Gastroesophageal sphincter (tissue), 3 donors: ENCODE measurements around the gene CHCHD6.

ENCODE experiments used
- POLR2A ChIP-seq, 2 donors: fragments of 450-650 bp; IDR thresholded peaks; one replicate each; pipeline ENCODE4 v1.6.1; 2017; ENCODE audit warnings: antibody characterized with exemption in 2 of 2, mild to moderate bottlenecking in 2 of 2, moderate library complexity in 1 of 2
- TF ChIP-seq, protein P1 (sequence below), 4 experiments: fragments of 200-600 bp in 2 of 4; fragments of 450-650 bp in 2 of 4; sonication (generic) in 1 of 4; IDR thresholded peaks; one replicate each; pipeline ENCODE4 v1.5.1; 2017 to 2019; ENCODE audit warnings: antibody characterized with exemption in 4 of 4, mild to moderate bottlenecking in 2 of 4, moderate library complexity in 2 of 4

- TF ChIP-seq, protein P1, sequence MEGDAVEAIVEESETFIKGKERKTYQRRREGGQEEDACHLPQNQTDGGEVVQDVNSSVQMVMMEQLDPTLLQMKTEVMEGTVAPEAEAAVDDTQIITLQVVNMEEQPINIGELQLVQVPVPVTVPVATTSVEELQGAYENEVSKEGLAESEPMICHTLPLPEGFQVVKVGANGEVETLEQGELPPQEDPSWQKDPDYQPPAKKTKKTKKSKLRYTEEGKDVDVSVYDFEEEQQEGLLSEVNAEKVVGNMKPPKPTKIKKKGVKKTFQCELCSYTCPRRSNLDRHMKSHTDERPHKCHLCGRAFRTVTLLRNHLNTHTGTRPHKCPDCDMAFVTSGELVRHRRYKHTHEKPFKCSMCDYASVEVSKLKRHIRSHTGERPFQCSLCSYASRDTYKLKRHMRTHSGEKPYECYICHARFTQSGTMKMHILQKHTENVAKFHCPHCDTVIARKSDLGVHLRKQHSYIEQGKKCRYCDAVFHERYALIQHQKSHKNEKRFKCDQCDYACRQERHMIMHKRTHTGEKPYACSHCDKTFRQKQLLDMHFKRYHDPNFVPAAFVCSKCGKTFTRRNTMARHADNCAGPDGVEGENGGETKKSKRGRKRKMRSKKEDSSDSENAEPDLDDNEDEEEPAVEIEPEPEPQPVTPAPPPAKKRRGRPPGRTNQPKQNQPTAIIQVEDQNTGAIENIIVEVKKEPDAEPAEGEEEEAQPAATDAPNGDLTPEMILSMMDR (IDR thresholded peaks at IDR 0.05) = no peak
- TF ChIP-seq POLR2A (IDR thresholded peaks at IDR 0.05) = no peak
Measured at GRCh38 chr3:126716057-126716456, 12.0 kb downstream of the CHCHD6 start.
